HG02610 (cell line): ENCODE data around the gene OSTC.
A peak's percentile ranks its signal among the peaks of the same experiment; 100 is the strongest.

Experiments used
- ATAC-seq: cut with Tn5 transposase; IDR thresholded peaks from one replicate; pipeline ENCODE4 v1.9.1; 2021; ENCODE audit warnings: mild to moderate bottlenecking, moderate library complexity; ENCODE audit not compliant: unreplicated experiment

Gene OSTC

DNA sequence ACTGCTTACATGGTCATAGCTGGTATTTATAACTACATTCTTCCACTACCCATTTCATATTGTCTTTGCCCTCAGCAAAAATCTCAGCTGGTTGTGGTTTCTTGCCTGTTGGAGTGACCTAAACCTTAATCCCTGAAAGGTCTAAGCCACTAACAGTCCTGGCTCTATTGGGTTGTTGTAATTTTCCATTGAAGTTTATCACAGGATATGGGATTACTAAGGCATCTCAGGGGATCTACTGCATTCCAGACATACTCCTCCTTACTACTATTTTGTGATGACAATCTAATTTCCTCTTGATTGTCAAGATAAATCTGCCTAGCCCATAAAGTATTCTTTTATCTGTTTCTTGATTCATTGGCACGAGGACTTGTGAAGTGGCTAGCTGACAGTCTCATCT is 6.2 kb upstream of the OSTC start:
- no peak for ATAC-seq

- no peak for ATAC-seq
Observed at GRCh38 chr4:108646706-108647105, 3.7 kb upstream of the OSTC start.

- ATAC-seq, result peak; percentile 15
Observed at GRCh38 chr4:108649863-108650211, 562 bp upstream of the OSTC start.

- ATAC-seq, result no peak
Observed at GRCh38 chr4:108651014-108651791, 804 bp downstream of the OSTC start.

DNA sequence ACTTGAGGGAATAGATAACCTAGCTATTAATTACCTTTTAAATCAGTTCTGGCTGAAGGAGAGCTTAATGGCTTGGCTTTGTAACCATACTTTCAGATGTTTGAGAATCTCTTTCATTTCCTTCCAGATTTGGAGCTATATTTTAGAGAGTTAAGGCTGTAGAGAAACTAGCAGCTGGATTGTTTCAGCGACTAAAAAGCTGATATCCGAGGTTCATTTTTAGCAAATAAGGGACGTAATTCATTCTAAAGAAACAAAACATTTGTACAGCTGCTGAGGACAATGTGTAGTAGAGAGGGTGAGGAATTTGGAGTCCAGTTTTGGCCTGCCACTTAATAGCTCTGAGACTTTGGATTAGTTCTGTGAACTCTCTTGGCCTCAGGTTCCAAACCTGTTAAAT is 12.2 kb downstream of the OSTC start:
- ATAC-seq, result no peak

- no peak for ATAC-seq
Observed at GRCh38 chr4:108674356-108674977, 24.1 kb downstream of the OSTC start.

GRCh38 chr4:108681321-108681809 is 31.0 kb downstream of the OSTC start:
- no peak for ATAC-seq

- no peak for ATAC-seq
Observed at GRCh38 chr4:108683479-108683878, 33.1 kb downstream of the OSTC start.

DNA sequence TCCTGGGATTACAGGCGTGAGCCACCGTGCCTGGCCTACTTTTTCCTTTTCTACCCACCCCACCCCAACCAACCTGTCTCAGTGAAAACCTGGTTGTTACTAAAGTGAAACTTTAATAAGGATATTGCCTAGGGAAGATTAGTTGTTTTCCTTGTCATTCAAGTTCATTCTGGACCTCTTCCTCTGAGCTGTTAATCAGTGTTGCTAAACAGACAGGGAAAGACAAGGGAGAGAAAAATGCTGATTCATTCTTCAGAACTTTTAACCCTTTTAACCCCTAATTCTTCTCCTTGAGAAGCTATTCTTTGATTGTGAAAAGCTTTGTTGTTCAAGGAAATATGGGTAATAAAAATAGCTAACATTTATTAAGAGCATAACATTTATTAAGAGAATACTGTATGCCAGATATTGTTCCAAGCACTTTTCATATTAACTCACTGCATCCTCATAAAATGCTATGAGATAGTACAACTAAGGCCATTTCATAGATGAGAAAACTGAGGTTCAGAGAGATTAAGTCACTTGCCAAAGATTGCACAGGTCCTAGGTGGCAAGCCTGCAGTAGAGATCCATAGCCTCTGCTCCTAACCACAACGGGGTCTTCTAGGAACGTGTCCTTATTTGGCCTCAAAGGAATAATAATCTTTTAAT is 34.8 kb downstream of the OSTC start:
- ATAC-seq, result no peak

DNA sequence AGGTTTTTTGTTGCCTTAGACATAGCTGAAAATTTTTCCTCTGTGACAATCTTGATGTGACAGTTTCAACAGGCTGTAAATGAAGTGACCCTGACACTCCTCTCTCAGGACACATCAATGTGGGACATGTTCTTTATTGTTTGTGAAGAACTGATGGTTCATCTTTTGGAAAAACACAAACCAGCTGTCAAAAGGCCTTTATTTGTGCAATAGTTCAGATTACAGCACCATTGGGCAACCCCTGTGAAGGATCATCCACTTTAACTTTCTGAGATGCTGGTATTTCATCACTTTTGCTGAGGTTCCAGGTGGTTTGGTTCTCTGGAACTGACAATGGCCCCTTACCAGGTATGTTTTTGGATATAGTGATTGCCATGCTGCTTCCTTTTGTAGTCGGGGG is 40.3 kb downstream of the OSTC start:
- ATAC-seq, result no peak

DNA sequence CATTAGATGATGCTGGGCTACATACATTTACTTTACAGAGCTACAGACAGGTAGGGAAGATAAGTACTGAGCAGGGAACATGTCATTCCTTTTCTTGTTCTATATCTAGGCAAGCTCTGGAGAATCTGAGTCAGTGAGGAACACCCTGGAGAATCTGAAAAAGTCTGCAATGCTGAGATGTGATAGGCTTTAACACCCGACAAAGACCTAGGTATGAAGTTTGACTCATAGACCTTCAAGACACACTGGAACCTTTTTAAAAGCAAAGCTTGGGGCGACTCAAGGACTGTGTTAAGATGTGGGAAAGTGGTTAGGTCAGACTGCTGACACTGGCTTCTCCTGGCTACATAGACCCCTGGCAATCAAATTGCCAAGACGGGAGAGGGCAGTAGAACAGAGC is 42.8 kb downstream of the OSTC start:
- no peak for ATAC-seq

GRCh38 chr4:108693819-108694218 is 43.4 kb downstream of the OSTC start:
- ATAC-seq, result no peak

- no peak for ATAC-seq
Observed at GRCh38 chr4:108694423-108694822, 44.0 kb downstream of the OSTC start.

DNA sequence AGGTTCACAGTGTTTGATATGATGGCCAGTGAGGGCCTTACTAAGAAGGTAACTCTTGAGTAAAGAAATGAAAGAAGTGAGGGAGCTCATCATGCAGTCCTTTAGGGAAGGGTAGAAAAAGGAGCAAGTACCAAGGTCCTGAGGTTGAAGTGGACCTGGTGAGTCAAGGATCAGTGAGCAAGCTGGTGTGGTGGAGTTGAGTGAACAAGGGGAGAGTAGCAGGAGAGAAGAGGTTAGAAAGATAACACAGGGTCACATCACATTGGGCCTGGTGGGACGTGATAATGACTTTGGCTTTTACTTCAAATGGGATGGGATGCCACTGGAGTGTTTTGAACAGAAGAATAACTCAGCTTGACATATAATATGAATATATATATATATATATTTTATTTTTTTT is 44.7 kb downstream of the OSTC start:
- no peak for ATAC-seq

GRCh38 chr4:108696160-108696559 is 45.8 kb downstream of the OSTC start:
- no peak for ATAC-seq

DNA sequence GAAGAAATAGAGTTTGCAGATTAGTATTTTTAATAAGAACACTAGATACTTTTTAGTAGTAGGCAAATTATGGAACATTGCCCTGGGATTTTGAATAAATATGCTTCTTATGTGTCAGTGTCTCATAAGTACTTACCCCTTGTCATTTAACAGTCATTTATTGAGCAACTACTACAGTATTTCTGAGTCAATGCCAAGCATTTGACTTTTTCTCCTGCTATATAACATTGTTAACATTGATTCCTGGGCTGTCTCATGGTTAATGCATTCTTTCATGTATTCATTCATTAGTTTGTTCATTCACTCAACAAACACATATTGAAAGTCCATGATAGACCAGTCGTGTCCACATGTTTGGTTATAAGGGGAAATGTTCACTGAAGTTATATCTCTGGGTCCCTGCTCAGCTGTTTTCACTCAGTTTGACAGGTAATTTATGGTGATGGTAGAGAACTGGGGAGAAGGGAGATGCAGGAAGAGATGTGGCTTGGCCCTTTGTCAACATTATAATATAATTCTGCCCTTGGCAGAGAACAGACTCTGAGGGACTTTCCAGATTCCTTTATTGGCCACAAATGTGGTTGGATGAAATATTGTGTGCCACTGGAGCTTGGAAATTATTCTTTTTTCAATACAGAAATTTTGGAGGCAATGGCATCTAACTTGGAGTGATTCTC is 49.8 kb downstream of the OSTC start:
- no peak for ATAC-seq

DNA sequence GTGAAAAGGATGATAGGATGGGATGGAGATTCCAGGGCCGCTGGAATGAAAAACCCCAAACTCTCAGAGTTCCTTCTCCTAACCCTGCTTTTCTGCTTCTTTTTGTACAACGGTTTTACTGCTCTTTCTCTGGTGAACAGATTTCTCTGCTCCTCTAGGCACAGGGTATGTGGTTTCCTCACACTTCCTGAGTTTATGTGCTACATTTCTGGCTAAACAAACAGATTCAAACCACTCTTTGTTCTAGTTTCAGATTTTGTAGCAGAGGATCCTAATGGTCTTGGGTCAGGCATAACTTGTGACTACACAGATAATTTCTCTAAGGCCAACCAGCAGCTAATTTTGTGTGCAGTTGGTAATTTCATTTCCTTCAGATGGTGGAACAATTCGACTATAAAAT is 52.6 kb downstream of the OSTC start:
- ATAC-seq, result no peak

- ATAC-seq, result no peak
Observed at GRCh38 chr4:108703370-108703769, 53.0 kb downstream of the OSTC start.

DNA sequence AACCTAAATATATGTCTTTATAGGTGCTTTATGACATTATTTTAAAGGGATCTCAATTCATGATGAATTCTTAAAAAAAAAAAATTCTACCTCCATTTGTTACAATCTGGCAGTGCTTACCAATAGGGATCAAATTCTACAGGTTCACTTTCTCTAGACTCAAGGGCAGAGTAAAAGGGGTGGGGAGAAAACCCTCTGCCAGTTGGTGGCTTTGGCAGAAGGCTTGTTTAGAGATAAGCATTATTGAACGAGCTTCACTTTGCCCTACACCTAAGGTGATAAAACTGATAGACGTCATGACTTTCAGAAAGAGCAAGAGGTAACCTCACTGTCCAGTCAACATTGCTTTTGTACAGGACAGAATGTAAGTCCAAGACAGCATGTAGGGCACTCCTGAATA is 53.6 kb downstream of the OSTC start:
- no peak for ATAC-seq

- no peak for ATAC-seq
Observed at GRCh38 chr4:108706289-108706688, 55.9 kb downstream of the OSTC start.

- ATAC-seq, result no peak
Observed at GRCh38 chr4:108709234-108709633, 58.8 kb downstream of the OSTC start.

DNA sequence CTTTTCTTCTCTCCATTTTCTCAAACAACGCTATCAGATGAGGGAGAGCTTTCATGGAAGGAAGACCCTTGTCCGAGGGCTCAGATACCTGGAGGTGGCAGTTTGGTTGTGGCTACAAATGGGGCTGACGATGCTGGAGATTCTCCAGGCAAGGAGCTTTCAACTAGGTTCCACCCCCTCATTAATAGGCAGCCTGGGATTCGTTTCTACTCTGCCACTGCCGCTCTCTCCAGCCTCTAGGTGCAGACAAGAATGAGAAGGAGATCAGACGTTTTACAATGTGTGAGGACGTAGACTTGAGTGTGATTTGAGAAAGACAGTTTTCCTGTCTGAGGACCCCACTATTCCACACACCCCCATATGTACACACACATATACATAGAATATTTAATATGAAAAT is 59.3 kb downstream of the OSTC start:
- no peak for ATAC-seq
